Stimulated activated CD4-positive, alpha-beta T cell treated with anti-CD3 and anti-CD28 coated beads, Interleukin-1b, Interleukin-23, amount 100 ng/mL, for 4 hours (primary cell): Measurements from ENCODE around the gene PHC1.
"Not testable (repeated sequence)": the region's sequence is repeated elsewhere in the genome, so short reads cannot be mapped to it uniquely, and the experiment has no call there.

Source experiments
- DNase-seq, 2 donors: peaks; one replicate each; pipeline ENCODE4 v3.0.0-alpha.2; 2020; ENCODE audit warnings: low read depth in 2 of 2

PHC1 gene

DNA sequence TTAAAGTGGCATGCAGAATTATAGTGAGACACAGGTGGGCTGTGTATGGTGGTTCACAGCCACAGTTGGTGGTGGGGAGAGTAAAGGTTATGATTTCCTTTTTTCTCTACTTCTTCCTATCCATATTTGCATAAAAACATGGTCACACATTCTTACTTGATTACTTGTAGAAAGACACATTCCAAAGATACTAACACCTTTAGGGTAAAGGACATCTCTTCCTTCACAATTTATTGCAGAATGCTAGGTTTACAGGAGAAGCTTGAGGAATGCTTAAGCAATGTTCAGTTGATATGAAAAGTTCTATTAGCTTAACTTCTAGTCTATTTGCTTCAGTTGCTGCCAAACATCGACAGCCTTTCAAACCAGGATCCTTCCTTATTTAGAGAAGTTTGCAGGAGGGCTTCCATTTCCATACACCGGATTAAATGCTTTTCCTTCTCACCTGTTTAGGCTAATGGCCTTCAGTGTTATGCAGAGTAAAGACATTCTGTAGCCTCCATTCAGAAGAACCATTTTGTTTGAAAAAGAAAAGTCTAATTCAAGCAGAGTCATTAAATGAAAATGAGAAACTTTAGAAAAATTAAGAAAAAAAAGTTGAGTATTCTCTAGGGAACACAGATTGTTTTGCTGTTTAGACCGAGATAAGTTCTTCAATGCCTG, 2.6 kb upstream of the PHC1 start:
- DNase-seq = no peak

DNA sequence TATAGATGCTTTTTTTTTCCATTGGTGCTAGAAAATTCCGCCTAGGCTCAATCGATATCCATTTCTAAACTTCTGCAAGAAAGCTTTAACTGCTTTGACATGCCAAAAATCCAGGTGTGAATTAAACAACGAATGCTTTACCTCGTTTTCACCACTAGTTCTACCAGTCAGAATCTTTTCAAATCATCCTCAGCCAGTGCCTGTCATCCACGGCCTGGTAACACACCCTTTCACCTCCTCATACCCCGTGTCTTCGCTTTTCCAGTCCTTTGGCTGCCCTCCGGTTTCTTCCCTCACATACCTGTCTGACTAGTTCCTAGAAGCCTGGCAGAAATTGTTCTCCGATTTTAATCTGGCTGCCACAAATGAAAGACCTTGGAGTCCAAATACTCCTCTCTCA, 1.4 kb upstream of the PHC1 start:
- DNase-seq = no peak

DNA sequence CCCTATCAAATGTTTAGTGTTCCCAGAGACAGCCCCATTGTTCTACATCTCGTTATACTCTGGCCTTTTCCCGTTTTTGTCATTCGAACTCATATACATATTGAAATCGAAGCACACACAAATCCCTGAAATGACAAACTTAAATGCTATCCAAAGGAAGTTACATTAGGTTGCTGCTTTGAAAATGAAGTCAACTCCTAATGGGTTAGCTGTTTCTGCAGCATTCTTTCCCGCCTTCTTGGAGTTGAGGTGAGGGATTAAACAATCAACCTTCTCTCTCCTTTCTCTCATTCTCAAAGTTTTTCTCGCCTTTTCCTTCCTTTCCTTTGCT, 642 bp upstream of the PHC1 start:
- DNase-seq = no peak

DNA sequence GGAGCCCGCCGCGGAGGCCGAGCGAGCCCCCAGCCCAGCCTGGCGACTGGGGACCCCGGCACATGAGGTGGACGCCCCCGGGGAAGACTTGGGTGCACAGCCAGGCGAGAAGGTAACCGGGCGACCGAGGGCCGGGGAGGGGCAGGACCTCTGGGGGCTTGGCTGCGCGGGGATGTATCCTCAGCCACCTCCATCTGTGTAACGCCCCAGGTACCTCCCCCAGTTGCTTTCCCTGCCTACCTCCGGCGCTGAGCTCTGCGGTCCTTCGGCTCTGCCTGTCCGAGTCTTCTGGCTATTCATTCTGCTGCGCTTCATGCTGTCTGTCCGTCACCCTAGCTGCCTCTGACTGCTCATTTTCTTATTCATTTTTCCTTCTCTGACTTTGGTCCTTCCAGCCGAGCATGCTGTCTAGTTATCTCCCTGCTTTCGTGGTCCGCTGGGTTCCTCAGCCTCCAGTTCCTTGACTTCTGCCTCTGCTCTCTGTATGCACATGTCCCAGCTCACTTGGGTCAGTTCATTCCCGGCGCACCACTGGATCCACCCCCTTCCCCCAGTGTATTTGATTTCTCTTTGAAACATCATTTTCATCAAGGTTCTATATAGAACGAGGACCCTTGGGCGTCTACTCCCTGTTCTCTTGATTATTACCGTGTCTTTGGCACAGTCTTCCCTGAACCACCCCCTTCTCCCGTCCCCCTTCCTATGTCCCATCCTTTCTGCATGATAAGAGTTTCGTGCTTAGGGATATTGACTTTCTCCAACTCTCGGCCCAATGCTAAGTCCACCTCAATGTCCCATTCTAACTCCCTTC, 612 bp downstream of the PHC1 start:
- DNase-seq = peak; percentile 28 to 43

DNA sequence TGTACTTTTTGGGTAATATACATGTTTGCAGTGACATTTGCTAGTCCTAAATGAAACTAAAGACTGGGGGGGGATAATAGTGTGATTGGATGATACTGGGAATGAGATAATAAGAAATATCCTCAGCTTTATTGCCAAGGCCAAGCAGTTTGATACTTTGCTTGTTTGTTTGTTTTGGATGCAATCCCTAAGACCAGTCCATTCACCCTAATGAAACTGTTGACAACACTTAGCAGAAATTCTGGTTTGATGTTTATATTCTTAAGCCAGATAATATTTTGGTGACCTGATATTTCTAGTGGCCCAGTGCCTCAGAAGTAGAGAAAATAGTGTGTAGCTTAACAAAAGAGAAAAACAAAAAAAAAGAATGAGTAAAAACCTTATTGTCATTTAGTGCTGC, 1.8 kb downstream of the PHC1 start:
- DNase-seq = no peak

DNA sequence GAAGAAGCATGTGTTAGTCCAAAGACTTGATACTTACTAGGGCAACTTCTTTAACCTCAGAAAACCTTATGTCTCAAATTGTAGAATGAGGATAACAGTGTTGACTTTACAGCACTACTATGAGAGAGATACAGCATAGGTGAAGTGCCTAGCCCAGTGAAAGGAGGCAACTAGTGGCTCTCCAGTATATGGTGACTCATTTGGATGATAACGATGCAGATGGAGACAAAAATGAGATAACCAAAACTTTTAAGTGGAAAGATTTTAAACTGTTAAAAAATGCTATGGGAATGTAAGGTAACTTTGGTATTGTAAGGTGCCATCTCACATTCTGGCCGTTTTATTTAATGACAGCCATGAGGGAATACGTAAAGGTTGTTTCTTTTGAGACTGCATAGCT, 2.7 kb downstream of the PHC1 start:
- no peak for DNase-seq

DNA sequence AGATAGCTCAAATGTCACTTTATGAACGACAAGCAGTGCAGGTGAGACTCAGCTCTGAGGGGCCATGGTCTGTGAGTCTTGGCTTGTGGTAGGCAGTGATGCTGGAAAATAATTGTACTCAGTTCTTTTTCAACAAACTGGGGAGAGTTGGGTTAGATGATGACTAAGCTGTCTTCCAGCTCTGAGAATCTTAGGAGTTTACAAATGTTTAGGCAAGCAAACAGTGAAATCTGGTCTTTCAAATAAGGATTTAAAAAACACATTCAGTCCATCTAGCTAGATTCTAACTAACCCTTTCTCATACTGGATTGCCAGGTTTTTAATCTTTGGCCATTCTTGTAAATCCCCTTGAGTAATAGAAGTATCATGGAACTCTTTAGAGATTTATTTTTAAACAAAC, 3.4 kb downstream of the PHC1 start:
- DNase-seq = no peak

DNA sequence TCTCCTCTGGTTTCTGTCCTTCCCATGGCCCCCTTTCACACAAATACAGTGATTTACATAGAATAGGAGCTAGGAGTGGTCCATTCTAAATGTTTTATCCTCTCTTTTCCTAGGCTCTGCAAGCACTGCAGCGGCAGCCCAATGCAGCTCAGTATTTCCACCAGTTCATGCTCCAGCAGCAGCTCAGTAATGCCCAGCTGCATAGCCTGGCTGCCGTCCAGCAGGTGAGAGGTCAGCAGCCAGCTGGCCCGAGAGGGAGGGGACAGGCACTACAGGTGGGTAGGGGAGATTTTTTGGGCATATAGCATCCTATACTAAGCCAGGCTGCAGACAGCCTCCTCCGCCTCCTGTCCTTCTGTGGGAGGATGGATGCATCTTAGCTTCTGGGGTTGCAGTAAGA, 5.3 kb downstream of the PHC1 start:
- DNase-seq = not testable (repeated sequence)

DNA sequence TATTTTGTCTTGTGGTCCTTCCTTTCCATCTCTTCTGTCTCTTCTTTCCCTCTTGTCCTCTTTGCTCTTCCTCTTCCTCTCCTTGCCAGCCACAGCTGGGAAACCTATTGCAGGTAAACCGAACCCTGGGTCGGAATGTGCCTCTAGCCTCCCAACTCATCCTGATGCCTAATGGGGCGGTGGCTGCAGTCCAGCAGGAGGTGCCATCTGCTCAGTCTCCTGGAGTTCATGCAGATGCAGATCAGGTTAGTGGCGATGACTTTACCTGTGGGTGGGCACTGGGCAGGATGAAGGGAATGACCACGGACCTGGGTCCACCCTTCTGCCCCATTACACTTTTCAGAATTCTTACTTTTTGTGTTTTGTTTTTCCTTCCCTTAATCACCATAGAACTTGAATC, 8.2 kb downstream of the PHC1 start:
- DNase-seq = no peak

DNA sequence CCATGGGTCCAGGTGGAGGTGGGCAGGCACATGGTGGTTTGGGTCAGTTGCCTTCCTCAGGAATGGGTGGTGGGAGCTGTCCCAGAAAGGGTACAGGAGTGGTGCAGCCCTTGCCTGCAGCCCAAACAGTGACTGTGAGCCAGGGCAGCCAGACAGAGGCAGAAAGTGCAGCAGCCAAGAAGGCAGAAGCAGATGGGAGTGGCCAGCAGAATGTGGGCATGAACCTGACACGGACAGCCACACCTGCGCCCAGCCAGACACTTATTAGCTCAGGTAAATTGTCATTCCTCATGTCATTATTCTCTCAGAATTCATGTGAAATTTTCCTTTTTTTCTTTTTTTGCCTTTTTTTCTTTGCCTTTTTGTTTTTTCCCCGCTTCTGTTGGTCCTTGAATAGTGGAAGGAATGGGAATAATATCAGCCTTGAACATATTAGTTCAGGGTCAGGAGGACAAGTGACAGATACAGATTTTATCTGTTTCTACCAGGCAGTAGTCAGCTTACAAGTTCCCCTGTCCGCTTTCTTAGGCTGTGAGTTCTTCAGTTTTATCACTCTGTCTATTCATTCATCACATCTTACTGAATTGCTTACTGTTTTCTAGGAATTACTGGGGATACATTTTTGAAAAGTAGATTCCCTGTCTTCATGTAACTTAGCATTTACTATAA, 16.5 kb downstream of the PHC1 start:
- DNase-seq = not testable (repeated sequence)

DNA sequence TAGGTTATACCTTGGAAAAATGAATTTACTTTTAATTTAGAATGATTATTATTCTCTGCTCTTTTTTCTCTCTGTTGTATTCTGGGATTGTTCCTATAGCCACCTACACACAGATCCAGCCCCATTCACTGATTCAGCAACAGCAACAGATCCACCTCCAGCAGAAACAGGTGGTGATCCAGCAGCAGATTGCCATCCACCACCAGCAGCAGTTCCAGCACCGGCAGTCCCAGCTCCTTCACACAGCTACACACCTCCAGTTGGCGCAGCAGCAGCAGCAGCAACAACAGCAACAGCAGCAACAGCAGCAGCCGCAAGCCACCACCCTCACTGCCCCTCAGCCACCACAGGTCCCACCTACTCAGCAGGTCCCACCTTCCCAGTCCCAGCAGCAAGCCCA, 18.2 kb downstream of the PHC1 start:
- DNase-seq = not testable (repeated sequence)

DNA sequence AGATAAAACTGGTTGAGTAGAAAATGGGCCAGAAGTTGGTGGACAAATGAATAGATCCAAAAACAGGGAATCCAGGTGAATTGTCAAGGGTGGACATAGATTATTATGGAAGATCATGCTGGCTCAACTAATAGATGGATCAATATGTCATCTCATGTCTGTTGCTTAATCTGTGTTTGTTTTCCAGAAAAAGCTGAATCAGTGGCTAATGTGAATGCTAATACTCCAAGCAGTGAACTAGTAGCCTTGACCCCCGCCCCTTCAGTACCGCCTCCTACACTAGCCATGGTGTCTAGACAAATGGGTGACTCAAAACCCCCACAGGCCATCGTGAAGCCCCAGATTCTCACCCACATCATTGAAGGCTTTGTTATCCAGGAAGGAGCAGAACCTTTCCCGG, 19.8 kb downstream of the PHC1 start:
- DNase-seq = not testable (repeated sequence)

DNA sequence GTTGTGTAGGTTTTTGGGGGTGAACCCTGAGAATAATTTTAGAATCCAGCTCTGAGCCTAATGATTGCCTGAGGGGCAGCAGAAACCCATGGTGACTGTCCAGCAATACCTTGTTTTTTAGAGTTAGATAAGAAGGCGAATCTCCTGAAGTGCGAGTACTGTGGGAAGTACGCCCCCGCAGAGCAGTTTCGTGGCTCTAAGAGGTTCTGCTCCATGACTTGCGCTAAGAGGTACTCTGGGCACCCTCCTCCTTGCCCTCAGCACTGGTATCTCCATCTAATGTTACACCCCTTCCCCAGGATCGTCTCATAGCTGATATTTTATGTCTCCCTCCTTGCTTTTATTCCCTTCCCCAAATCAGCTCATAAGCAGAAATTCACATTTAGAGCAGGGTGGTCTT, 22.4 kb downstream of the PHC1 start:
- no peak for DNase-seq

DNA sequence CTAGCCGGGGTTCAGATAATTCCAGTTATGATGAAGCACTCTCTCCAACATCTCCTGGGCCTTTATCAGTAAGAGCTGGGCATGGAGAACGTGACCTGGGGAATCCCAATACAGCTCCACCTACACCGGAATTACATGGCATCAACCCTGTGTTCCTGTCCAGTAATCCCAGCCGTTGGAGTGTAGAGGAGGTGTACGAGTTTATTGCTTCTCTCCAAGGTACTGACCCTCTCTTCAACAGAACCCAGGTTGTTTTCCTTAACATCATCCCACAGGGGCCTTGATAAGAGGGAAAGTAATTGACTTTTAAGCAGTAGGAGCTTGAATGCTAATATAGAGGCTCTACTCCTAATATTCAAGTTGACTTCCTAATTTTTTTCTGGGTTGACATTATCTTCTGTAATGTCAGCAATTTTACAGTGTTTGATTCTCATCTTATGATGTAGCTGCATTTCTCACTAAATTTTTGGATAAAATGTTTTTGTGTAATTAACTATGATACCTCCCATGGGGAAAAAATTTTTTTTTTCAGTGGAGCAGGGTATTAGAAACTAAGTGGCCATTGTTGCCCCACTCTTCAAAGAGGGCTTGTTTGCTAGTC, 23.6 kb downstream of the PHC1 start:
- DNase-seq = not testable (repeated sequence)

DNA sequence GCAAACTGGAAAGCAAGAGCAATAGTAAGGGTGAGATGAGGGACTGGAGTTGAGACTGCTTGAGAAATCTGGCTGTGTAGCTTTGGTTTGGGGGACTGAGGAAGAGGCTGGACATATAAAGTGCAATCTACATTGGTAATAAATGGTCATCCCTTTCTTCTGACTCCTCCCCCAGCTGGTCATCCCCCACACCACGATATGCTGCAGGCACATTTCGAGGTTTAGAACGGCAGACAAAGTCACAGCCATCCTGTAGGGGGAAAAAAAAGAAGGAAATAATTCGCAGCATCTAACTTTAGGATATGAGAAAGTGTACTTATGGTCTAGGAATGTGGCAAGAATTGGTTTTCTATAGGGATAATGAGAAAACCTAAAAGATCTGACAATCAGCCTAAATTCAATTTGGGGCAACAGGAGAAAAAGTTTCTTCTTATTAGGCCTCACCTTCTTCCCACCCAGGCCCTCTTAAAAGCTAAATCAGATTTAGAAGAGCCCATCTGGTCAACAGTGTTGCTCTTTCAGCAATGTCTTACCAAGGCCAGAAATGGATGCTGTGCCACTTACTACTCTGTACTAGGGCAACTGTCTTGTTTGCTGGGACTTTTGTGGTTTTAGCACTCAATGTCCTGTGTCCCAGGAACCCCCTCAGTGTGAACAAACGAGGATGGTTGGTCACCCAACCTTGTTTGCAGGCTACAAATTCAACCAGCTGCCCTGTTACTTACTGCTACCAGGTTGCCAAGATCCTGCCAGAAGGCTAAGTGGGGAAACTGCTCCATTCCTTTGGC, 27.6 kb downstream of the PHC1 start:
- no peak for DNase-seq

DNA sequence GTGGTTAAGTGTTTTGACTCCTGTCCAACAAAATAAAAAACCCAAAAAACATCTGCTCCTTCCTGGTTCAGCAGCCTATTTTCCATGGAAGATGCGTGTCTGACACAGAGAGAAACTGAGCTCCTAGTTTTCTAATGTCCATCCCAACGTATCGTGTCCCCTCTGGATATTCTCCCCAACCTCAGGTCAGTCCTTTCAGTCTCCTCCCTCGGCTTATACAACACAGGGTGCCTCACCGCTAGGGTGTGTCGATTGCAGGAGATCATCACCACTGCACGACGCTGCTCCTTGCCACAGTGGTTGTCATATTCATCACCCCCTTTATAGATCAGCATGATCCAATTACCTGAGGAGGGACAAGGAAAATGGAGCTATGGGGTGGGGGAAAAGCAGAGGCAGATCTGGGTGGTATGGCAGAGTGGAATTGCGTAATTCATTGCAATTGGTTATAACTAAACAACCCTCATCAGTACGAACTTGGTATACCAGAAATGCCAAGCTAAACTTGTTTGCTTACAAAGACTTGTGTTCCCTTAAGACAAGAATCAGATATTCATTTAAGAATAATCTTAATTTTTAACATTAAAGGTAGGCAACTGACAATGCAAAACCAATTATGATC, 29.4 kb downstream of the PHC1 start:
- DNase-seq = no peak

DNA sequence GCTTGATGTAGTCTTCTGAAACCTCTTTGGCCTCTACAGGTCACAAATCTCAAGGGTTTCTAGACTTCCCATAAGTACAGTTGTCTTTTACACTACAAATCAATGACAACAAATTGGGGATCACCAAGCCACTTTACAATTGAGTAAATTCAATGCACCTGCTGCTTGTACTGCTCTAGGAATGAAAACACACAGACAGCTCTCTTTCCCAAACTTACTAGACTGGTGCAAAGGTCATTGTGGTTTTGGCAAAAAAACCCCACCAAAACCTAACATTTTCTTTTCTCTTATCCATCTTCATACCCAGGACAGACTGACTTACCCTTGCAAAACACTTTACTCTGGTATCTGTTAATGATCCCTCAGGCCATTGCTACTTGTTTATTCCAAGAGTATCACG, 32.4 kb downstream of the PHC1 start:
- DNase-seq = no peak

DNA sequence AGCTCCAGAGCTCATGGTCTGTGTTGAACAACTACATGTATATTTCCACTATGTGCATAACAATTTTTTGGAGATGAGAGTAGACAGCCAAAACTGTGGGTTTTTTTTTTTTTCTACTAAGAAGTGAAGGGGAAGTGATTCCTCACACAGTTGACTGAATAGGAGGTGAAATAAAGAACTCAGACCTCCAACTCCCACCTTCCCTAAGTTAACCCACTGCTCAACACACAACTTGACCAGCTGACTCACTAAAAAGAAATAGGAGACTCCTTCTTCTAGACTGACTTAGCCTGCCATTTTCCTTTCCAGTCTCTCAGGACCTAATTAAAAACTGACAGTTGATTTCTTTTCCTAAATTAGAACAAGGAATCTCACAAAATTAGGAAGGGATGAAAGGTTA, 33.4 kb downstream of the PHC1 start:
- no peak for DNase-seq

DNA sequence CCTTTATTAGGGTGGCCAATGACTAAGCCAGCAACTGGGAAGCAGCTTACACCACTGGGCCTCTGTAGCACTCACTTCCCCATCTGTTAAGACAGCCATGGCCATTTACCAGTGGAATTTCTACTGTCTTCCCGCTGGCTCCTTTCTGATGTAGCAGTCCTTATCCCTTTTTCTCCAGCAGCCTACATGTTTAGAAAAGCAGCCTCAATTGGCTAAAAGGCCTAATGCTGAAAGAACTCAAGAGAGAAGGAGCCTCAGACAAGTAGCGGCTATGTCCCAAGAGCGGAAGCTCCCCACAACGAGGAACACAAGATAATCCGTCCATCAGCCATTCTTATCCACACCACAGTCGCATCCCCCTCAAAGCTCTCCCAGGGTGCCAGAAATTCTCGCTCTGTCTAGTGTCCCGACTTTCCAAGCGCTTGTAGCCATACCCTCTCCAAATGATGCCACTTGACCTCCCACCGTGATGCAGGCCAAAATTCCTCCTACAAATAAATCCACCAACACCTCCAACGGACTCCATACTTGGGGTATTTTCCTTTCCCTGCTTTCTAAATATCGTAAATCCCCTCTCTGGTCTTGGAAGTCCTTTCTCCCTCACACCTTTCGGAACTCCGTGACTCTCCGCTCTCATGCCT, 34.5 kb downstream of the PHC1 start:
- DNase-seq = no peak

DNA sequence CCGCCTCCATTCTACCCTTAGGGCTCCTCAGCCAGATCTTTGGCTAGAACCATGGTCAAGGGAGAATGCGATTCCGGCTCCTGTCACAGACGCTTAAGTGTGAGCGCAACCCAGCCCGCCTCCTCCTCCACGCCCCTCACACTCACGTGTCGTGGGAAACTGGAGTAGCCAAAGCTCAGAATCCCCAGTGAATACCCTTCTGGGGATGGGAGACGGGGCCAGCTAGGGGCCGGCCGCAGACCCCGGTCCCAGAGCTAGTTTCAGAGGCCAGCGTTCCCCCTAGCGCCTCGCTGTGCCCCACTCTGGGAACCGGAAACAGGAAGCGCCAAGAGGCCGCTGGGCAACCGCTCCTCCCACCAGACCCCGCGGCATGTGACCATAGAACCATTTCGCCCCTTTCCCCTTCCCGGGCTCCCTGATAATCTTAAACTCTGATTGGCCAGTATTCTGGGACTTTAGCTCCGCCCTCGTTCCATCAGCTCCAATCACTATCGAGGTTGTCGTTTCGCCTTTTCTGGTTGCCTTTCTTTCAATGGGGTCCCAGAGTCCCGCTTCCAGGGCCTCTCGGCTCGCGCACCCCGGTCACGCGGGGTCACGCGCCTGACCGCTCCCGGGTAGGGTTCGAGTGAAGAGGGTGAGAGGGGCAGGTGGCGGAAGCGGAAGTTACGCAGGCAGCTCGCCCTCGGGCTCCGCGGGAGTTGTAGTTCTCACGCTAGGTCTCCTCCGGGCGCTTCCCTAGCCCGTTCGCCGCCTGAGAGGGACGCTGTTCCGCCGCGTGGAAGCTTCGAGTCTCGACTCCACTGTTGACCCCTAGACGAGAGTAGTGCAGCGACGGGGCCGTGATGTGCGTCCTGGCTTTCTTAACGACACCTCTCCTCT, 35.3 kb downstream of the PHC1 start, which contains the start of gene M6PR:
Gene M6PR, minus strand, starts transcription at position 304 of the 879 bp plus-strand sequence. CDS start 3,241 bp downstream, outside the sequence.
- peak; percentile 75 to 79 for DNase-seq
